Breast epithelium (tissue), 3 donors: Measurements from ENCODE around the gene RABGAP1L.

ENCODE experiments used
- POLR2A ChIP-seq: fragments of 450-650 bp; IDR thresholded peaks from one replicate; pipeline ENCODE4 v1.6.1; 2016; ENCODE audit warnings: antibody characterized with exemption, mild to moderate bottlenecking, moderate library complexity
- POLR2AphosphoS5 ChIP-seq, 3 donors: sonication (generic); formaldehyde crosslinking; IDR thresholded peaks; one replicate each; pipeline ENCODE4 v1.6.1; 2017; ENCODE audit warnings: antibody characterized with exemption in 3 of 3
- TF ChIP-seq, protein P1 (sequence below), 3 donors: fragments of 450-650 bp; IDR thresholded peaks; one replicate each; pipeline ENCODE4 v1.5.1; 2016 to 2017; ENCODE audit warnings: antibody characterized with exemption in 3 of 3, mild to moderate bottlenecking in 3 of 3, moderate library complexity in 3 of 3

DNA sequence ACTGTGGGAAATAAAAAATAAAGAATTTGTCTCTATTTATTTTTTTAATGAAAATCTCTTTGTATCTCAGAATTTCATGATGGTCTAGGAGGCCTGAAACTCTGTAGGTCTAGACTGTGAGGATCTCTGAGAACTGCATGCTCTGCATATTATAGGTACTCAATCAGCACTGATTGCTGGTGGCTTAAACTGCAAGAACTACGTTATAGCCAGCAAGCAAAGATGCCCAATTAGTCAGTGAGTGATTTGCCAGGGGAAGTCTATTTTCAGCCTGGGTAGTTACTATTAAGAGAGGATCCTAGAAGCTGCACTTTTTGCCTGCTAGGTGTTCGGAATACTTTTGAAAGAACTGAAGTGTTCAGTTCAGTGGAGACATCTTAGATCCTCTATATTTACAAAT, 375.9 kb downstream of the RABGAP1L start:
- TF ChIP-seq POLR2A: no peak
- TF ChIP-seq, protein P1, sequence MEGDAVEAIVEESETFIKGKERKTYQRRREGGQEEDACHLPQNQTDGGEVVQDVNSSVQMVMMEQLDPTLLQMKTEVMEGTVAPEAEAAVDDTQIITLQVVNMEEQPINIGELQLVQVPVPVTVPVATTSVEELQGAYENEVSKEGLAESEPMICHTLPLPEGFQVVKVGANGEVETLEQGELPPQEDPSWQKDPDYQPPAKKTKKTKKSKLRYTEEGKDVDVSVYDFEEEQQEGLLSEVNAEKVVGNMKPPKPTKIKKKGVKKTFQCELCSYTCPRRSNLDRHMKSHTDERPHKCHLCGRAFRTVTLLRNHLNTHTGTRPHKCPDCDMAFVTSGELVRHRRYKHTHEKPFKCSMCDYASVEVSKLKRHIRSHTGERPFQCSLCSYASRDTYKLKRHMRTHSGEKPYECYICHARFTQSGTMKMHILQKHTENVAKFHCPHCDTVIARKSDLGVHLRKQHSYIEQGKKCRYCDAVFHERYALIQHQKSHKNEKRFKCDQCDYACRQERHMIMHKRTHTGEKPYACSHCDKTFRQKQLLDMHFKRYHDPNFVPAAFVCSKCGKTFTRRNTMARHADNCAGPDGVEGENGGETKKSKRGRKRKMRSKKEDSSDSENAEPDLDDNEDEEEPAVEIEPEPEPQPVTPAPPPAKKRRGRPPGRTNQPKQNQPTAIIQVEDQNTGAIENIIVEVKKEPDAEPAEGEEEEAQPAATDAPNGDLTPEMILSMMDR (IDR thresholded peaks at IDR 0.05): no peak
- TF ChIP-seq POLR2AphosphoS5 (IDR thresholded peaks at IDR 0.05): no peak
